NCI-H460 (cell line): ENCODE data around the gene CPZ. TPM values are rescaled to one million over a fixed set of nuclear protein-coding genes. Genes with fewer than 3 reads are reported as not detected.
"Not testable (repeated sequence)": the region's sequence is repeated elsewhere in the genome, so short reads cannot be mapped to it uniquely, and the experiment has no call there.

Experiments used
- DNase-seq: peaks from one replicate; pipeline ENCODE4 v3.0.0-alpha.2; 2016; ENCODE audit warnings: low read depth; ENCODE audit errors: extremely low read depth
- total RNA-seq: library from RNA; depleted of rRNA; stranded (reverse); fragments of >200 nt; shearing (Covaris generic); gene quantifications from 2 replicates; pipeline ENCODE4 v1.2.3, GENCODE V29; 2014

Gene CPZ
- total RNA-seq, 1 experiment from 2014 or later = 0.32 TPM

DNA sequence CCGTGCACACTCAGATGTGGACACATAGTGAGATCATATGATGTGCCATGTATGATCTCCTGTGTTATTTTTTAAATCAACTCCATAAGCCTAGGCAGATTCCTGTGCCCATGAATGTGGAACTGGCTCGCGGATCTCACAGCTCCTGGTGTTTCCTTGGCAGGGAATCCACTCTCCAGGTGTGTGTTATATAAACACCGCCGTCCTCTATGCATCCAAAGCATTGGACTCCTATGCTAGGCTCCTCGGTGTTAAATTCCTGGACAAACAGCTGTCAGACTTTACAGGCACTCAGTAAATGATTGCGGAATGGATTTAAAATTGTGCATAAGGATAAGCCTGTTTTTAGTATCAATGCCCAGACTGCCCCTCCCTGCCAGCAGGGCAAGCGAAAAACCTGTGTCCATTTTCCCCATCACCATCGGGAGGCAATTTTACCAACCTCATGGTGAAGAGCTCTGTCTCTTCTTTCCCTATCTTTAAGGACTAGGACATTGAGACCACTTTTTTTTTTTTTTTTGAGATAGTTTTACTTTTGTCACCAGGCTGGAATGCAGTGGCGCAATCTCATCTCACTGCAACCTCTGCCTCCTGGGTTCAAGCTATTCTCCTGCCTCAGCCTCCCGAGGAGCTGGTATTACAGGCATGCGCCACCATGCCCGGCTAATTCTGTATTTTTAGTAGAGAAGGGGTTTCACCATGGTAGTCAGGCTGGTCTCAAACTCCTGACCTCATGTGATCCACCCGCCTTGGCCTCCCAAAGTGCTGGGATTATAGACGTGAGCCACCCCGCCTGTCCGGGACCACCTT is 36.0 kb upstream of the CPZ start:
- DNase-seq = no peak

DNA sequence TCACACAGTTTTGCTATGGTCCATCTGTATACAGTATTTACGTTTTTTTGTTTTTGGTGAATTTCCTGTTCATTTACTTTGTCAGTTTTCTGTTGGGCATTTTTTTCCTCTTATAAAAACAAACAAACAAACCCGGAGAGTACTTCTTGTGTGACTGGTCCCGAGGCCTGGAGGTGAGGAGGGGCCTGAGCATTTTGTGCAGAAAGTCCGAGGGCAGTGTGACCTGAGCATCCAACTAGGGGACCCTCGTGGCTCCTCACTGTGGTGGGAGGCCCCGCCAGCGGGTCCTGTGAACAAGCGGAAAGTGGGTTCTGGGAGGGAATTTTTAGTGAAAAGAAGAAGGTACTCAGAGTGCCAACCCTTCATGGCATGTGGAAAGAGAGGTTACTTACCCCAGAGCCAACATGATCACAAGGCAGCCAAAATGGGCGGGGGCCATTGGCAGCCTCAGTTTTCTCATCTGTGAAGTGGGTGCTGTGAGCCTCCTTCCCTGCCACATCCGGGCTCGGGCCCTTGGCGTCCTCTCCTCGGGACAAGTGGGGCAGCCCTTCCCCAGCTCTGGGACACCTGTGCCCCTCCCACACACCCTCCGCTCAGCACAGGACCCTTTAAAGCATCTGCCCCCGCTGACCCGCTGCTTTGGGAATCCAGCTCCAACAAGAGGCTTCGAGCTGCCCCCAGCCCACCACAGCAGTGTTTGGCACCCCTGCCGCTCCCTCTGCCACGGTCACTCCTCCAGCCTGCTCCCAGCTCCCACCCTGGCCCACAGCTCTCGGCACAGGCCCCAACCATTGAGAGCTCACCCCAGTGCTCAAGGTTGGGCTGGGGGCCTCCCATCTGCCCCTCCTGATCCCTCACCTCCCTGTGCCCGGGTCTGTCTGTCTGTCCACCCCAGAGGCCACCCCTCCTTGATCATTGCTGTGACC is 35.2 kb upstream of the CPZ start:
- DNase-seq = no peak

DNA sequence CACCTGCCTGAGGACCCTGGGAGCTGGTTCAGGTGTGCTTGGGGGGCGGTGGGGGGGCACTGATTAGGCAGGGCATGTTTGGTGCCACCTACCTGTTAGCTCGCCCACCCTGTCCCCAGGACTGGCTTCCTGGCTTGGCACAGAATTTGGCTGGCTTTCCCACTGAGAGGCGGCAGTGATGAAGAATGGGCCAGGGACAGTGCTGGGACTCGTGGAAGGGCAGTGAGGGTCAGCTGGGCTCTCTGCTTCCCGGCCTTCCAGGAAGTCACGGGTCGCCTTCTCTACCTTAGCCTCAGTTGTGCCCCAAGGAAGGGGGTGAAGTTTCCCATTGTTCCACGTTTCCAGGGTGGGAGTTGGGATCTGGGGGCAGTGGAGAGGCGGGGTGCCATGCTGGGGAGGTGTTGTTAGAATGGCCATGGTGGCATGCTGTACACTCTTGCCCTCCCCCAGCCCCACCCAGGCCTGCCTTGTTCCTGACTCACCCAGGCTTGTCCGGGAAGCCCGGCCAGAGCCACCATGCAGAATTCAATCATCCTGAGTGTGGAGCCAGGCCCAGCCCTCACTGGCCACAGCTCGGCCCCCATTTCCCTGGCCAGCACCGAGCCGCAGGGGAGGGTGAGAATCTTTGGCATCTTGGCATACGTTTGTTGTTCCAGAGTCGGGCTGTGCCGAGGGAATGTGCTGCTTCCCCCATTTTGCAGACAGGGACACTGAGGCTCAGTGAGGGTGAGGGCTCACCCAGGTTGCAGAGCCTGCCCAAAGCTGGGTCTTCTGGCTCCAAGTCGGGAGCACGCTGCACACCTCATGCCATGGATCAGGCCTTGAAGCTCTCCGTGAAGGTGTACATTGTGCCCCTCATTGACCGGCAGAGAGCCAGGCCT is 34.2 kb upstream of the CPZ start:
- no peak for DNase-seq

DNA sequence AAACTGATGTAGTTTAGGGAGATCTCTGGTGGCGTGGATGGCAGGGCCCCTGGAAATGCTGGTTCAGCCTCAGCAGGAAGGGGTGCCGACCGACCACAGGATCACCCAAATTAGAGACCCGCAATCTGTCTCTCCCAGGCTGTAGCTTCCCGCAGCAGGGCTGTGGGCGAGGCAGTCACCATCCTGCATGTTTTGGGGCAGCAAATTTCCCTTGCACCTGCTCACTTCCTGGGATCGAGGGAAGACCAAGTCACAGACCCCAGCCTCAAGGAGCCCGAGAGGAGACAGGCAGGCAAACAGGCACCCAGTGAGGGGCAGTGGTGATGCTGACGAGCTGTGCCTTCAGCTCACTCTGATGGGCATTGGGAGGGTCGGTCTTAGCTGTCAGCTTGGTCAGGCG is 33.6 kb upstream of the CPZ start:
- no peak for DNase-seq

DNA sequence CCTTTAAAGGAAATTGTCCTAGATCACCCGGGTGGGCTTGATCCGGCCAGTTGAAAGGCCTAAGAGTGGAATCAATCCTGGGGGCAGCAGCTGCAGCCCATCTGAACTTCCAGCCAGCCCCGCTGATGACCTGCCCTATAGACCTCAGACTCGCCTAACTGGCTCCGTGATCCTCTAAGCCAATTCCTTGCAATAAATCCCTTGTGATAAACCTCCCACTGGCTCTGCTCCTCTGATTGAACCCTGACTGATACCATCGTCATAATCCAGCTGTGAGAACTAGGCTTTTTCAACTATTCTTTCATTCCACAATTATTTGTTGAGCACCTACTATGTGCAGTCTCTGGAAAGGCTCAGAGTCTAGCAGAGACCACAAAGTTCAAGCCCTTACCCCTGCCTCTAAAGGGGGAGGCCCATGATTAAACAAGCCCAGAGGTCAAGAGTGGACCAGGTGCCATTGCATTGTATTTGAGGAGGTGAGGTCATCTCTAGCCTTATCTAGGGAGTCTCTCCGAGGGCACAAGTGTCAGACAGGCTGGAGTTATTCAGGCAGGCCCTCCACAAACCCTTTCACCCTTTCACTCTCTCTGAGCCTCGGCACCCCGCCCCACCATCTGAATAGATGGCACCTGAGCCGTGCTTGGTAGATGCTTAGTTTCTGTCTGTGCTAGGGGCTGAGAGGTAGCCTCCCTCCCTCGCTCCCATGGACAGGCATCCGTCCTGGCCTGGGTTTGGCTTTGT is 32.9 kb upstream of the CPZ start:
- no peak for DNase-seq

DNA sequence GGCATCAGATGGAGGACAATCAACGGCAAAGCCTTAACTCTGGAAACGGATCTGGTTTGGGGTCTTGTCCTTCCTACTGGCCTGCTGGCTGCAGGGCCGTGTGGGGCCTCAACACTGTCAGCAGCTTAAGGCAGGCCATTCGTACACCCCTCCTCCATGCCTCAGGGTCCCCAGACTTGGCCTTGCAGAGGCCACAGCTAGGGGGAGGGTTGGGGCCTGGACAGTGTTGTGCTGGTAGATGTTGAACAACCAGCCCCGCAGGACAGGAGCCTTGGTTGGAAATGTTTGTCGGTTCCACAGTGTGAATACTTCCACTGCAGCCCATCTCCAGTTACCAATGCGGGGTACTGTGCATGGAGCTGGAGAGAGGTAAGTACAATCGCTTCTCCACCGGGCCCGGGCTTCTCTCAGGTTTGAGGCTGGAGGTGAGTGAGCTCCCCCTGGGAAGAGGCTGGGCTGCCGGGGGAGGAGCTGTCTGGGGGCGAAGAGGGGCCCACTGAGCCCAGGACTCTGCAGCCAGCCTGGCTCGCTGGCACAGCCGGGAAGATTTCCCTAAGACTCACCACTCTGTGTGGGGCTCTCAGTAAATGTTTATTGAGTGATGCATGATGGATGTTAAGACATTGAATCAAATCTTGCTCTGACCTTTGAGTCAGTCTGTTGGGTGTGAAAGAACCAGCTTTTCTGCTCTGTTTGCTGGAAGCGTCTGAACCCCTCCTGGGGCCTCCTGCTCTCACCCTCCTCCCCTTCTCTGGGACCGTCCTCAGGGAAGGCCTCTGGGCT is 32.1 kb upstream of the CPZ start:
- no peak for DNase-seq

DNA sequence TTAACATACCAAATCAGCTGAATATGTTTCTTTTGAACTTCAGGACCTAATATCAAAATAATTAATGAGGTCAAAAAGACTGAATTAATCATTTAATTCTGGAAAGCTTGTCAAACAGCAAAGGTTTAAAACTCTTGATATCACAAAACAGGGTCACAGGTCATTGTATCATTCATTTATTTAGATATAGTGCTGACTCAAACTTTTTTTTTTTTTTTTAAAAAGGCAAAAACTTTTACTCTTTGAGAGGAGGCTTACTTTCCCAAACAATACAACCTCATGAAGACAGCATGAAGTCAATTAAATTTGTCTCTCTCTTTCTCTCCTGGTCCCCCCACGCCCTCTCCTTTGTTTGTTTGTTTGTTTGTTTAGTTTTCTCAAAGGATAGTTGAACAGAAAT is 28.0 kb upstream of the CPZ start:
- DNase-seq = no peak

DNA sequence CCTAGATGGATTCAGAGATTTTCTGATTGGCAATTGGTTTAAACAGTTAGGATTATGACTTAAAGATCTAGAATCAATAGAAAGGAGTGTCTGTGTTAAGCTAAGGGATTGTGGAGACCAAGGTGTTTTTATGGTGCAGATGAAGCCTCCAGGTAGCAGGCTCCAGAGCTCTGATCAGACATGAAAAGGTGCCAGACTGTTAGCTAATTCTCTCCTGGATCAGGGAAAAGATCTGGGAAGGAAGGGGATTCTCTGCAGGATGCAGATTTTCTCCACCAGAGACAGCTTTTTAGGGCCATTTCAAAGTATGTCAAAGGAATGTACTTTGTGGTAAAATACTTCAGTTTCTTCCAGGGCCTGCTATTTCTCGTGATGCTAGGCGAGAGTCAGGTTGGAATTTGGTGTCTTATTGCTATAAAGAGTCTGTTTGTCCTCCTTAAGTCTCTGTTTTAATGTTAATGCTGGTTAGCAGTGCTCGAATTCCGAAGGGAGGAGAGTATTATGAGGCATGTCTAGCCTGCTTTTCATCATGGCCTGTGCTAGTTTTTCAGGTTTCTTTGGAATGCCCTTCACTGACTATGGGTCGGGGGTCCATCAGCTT is 24.4 kb upstream of the CPZ start:
- no peak for DNase-seq

DNA sequence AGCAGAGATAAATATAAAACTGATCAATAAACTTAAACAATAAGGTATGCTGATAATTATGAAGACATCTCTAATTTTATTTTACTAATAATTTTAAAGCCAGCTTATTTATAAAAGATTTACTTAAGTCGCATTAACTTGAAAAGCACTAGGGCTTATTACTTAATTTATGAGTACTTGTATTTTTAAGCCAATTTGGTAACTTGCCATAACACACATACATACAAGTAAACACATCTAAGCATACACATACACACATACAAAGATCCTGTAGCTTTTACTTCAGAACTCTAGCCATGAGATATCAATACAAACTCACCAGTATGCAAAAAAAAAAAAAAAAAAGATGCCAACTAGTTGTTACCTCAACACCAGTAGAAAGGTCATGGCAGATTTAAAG is 22.4 kb upstream of the CPZ start:
- no peak for DNase-seq

DNA sequence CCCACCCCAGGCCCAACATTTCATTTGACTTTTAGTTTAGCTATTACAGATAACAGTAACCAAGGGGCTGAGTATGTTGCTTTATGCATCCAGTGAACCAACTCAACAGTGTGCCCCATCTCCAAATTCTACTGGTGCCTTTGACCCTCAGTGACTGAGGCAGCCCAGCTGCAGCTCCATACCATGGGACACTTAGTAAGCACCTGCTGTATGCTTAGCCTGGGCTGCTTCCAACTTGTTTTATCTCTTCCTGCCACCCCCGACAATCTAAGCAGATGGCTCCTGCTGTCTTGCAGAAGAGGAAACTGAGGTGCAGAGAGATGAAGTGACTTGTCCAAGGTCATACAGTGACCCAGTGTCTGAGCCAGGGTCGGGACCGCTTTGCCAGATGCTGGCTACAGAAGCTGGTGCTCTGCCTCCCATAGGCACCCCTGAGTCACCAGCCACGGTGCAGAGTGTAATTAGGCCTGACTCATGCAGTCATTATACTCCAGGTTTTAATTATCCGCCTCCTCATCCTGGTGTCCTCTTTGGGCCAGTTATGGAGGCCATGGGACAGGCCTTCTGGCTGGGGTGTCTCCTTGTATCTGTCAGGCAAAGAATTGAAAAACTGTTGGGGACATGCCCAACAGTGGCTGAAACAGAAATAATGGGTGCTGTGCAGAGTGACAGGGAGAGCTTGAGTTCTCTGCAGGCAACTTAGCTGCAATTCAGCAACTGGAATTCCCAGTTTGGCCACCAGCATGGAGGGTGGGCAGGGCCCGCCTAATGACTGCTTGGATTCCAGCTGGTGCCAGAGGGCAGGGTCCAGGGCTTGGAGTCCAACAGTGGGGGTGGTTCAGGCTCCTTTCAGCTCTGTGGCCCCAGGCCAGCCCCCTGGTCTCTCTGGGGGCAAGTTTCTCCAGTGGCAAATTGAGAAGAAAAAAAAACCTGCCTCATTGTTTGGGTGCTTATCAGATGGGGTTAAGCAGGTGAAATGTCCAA is 20.6 kb upstream of the CPZ start:
- no peak for DNase-seq

DNA sequence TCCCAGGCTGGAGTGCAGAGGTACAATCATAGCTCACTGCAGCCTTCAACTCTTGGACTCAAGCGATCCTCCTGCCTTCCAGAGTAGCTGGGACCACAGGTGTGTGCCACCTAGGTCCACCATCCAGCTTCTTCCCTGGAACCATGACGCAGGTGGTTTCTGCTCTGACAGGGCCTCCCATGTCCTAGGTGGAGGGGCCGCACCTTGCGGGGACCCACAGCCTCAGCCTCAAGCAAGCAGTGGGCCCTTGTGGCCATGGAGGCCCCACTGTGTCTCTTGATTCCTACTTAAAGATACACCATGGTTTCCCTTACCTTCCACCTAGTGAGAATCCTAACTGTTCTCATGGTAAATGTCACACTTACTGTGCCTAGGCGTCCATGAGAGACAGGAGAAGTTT is 19.3 kb upstream of the CPZ start:
- DNase-seq = no peak

DNA sequence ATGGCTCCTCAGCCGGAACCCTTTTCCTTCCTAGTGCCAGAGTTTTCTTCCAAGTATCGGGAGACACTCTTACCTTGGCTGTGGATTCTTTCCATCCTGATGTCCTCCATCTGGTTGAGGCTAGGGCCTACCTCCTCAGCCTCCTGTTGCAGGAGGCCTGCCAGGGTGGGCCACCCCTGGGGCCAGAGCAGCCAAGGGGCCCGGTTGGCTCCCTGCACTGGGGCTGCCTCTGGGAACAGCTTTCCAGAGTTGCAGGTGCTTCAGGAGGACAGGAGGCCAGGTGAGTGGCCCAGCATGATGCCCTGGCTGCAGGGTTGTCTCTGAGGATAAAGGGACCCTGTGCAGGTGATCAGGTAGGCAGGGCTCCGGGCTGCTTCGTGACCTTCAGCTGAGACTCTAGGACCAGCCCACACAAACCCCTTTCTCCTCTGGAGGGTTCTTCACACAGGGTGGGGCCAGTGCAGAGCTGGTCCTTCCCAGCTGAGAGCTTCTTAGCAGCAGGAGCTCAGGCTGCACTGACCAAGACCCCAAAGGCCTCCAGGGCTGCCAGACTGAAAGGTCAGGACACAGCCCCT is 17.7 kb upstream of the CPZ start:
- no peak for DNase-seq

DNA sequence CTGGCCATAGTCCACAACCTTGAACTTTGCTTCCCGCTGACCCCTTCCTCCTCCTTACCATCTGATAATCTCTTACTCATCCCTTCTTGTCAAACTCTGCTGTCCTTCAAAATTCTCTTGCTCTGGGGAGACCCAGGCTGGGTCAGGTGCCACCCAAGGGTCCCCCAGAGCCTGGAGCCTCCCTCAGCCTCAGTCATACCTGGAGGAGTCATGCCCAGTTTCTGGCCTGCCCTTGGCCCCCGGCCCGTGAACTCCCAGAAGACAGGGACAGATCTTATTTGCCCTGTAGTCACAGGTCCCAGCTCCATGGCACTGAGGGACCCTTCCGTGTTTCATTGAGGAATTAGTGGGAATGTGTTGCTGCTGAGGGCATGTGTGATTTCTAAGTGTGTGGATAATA is 17.1 kb upstream of the CPZ start:
- DNase-seq = no peak

DNA sequence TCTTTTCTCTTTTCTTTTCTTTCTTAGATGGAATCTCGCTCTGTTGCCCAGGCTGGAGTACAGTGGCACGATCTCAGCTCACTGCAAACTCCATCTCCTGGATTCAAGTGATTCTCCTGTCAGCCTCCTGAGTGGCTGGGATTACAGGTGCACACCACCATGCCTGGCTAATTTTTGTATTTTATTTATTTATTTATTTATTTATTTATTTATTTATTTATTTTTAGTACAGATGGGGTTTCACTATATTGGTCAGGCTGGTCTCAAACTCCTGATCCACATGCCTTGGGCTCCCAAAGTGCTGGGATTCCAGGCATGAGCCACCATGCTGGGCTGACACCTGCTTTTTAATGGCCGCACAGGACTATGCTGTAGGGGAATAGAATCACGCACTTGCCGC is 16.0 kb upstream of the CPZ start:
- not testable (repeated sequence) for DNase-seq

DNA sequence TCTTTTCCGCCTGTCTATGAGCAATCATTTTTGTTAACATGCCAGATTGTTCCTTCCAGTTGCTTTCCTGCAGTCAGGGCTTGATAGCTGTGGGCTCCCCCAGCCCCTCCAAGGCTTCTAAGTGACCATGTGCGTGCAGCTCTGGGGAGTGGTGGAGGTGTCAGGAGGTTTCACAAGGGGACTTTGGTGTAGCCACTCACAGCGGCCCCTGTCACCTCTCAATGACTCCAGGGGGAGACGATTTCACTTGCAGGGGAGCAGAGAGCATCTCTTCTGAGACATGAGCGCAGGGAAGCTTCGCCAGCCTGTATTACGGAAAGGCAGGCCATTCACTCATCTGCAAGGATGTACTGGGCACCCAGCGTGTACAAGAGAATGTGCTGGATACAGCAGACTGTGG is 15.5 kb upstream of the CPZ start:
- DNase-seq = no peak

DNA sequence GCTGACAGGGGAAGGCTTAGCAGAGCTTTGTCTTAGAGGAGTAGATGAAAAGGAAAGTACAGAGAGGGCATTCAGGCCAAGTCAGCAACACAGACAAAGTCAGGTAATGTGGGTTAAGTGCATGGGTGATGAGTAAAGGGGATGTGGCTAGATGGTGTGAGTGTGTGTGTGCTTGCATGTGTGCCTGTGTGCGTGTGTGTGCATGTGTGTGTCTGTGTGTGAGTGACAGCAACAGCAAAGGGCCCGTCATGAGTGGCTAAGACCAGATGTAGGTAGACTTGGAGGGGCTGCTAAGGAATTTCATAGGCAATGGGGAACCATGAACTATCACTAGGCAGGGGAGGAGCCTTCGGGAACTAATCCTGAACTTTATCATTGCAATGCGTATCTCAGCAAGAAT is 14.6 kb upstream of the CPZ start:
- no peak for DNase-seq

DNA sequence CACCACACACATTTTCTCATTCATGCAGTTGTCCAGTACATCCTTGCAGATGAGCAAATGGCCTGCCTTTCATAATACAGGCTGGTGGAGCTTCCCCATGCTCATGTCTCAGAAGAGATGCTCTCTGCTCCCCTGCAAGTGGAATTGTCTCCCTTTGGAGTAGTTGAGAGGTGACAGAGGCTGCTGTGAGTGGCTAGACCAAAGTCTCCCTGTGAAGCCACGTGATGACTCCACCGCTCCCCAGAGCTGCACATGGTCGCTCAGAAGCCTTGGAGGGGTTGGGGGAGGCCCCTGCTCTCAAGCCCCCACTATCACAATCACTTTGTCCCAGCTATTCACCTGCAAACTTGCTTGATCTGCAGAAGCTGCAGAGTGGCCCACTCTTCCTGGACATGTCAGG is 13.8 kb upstream of the CPZ start:
- DNase-seq = no peak
